NCI-H524 treated with DMSO at 0.1 percent for 48 hours (cell line): ENCODE results near the gene SUSD3.
"Not testable (repeated sequence)": the region's sequence is repeated elsewhere in the genome, so short reads cannot be mapped to it uniquely, and the experiment has no call there.

Source experiments
- DNase-seq: peaks from one replicate; lab custom pipeline; 2025; lab: John Stamatoyannopoulos, UW

SUSD3 gene

GRCh38 chr9:93093877-93094657 is 35.6 kb downstream of the SUSD3 start:
- no peak for DNase-seq

GRCh38 chr9:93094658-93095204 is 36.2 kb downstream of the SUSD3 start:
- no peak for DNase-seq

- peak; percentile 94 for DNase-seq
These were observed 37.0 kb downstream of the SUSD3 start for GRCh38 chr9:93095205-93096130.

- no peak for DNase-seq
These were observed 37.8 kb downstream of the SUSD3 start, which contains the start of gene CARD19 for GRCh38 chr9:93096131-93096802. Gene CARD19, plus strand, starts transcription at chr9:93096217. Its CDS starts 129 bp downstream, at chr9:93096346.

GRCh38 chr9:93096811-93097382 is 38.4 kb downstream of the SUSD3 start:
- no peak for DNase-seq

GRCh38 chr9:93097511-93098201 is 39.2 kb downstream of the SUSD3 start:
- DNase-seq = no peak

- no peak for DNase-seq
These were observed 39.9 kb downstream of the SUSD3 start for GRCh38 chr9:93098236-93098946.

- no peak for DNase-seq
These were observed 41.2 kb downstream of the SUSD3 start for GRCh38 chr9:93099551-93100275.

GRCh38 chr9:93100276-93100636 is 41.8 kb downstream of the SUSD3 start:
- DNase-seq = no peak

GRCh38 chr9:93101086-93101485 is 42.6 kb downstream of the SUSD3 start:
- not testable (repeated sequence) for DNase-seq

GRCh38 chr9:93105620-93106019 is 47.1 kb downstream of the SUSD3 start:
- no peak for DNase-seq

- DNase-seq = no peak
These were observed 48.8 kb downstream of the SUSD3 start for GRCh38 chr9:93107151-93107824.

- no peak for DNase-seq
These were observed 49.3 kb downstream of the SUSD3 start for GRCh38 chr9:93107825-93108161.

- DNase-seq = no peak
These were observed 50.0 kb downstream of the SUSD3 start for GRCh38 chr9:93108291-93109041.

GRCh38 chr9:93110311-93110855 is 51.9 kb downstream of the SUSD3 start:
- no peak for DNase-seq

- no peak for DNase-seq
These were observed 52.5 kb downstream of the SUSD3 start for GRCh38 chr9:93111001-93111370.

GRCh38 chr9:93111371-93112115 is 53.0 kb downstream of the SUSD3 start:
- no peak for DNase-seq
